ENCODE measurements around the gene ITGA8.
"Not testable (repeated sequence)": the region's sequence is repeated elsewhere in the genome, so short reads cannot be mapped to it uniquely, and the experiment has no call there.

ITGA8 gene

DNA sequence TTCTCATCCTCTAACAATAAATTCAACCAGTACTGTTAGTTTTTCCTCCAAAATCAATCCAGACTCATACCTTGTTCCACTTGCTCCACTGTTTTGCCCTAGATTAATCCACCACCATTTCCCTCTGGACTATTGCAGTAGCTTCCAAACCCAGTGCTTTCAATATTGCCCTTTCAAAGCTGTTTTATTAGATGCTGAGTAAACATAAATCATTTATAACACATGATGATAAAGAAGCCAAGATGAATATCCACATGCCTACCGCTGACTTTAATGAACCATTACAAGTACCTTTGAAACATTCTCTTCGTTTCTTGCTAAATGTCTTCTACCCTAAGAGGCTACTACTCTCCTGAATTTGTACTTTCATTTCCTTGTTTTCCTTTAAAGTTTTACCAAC, 174.5 kb downstream of the ITGA8 start:
- no peak for DNase-seq

DNA sequence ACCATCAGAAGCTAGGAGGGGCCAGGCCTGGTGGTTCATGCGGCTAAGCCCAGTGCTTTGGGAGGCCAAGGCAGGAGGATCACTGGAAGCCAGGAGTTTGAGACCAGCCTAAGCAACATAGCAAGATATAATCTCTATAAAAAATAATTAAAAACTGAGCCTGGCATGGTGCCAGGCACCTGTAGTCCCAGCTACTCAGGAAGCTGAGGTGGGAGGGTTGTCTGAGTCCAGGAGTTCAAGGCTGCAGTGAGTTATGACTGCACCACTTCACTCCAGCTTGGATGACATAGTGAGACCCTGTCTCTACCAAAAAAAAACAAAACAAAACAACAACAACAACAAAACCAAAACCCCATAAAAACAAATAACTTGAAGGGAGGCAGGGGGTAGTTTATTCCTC, 175.7 kb downstream of the ITGA8 start:
- no peak for DNase-seq

GRCh38 chr10:15542817-15543216, 176.9 kb downstream of the ITGA8 start:
- DNase-seq: no peak

- DNase-seq: no peak
These were observed 178.3 kb downstream of the ITGA8 start for GRCh38 chr10:15541376-15541775.

DNA sequence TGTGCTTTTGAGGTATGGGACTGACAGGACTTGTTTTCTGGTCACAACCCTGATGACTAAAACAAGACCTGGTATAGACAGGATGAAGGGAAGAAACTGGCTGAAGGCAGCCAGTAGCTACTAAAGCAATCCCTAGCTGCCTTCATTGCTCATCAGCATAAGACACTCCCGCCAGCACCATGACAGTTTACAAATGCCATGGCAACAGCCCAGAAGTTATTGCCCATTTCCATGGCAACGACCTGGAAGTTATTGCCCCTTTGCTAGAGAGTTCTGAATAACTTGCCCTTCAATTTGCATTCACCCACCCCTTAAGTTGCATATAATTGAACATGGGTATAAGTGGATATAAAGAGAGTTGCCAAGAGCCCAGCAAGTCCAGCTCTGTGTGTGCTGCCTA, 179.0 kb downstream of the ITGA8 start:
- no peak for DNase-seq

GRCh38 chr10:15539262-15539661, 180.5 kb downstream of the ITGA8 start:
- no peak for DNase-seq

DNA sequence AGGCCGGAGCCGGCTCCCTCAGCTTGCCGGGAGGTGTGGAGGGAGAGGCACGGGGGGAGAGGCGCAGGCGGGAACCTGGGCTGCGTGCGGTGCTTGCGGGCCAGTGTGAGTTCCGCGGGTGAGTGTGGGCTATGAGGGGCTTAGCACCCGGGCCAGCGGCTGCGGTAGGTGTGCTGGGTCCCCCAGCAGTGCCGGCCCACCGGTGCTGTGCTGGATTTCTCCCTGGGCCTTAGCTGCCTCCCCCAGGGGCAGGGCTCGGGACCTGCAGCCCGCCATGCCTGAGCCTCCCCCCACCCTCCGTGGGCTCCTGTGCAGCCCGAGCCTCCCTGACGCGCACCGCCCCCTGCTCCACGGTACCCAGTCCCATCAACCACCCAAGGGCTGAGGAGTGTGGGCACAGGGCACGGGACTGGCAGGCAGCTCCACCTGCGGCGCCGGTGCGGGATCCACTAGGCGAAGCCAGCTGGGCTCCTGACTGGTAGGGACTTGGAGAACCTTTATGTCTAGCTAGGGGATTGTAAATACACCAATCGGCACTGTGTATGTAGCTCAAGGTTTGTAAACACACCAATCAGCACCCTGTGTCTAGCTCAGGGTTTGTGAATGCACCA, 184.7 kb downstream of the ITGA8 start:
- not testable (repeated sequence) for DNase-seq

DNA sequence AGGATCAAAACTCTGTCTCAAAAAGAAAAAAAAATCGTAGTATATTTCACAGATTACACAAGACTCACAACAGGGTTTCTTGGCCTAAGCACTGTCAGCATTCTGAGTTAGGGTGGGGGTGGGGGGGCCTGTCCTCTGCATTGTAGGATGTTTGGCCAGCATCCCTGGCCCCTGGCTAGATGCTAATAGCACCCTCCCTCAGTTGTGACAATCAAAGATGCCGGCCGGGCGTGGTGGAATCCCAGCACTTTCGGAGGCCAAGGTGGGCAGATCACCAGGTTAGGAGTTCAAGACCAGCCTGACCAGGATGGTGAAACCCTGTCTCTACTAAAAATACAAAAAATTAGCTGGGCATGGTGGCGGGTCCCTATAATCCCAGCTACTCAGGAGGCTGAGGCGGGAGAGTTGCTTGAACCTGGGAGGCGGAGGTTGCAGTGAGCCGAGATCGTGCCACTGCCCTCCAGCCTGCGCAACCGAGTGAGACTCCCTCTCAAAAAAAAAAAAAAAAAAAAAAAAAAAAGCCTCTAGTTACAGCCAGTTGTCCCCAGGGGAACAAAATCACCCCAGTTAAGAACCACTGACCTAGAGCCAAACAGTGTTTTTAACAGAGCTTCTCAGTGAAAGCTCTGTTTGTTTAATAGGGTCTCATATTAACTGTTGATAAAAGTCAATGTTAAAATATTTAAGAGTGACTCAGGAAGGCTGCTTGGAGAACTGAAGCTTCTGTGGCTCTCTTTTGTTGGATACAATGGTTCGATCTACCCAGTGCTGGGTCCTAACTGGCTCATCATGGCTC, 187.6 kb downstream of the ITGA8 start:
- DNase-seq: no peak

DNA sequence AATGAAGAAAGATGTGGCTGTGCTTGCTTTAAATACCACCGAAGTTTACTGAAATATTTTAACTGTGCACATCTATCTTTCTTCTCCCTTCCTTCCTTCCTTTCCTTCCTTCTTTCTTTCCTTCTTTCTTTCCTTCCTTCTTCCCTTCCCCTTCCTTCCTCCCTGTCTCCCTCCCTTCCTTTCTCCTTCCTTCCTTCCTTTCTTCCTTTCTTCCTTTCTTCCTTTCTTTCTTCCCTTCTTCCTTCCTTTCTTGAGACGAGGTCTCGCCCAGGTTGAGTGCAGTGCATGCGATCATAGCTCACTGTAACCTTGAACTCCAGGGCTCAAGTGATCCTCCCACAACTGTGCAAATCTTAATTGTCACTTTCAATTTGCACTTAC, 190.9 kb downstream of the ITGA8 start:
- DNase-seq: no peak

DNA sequence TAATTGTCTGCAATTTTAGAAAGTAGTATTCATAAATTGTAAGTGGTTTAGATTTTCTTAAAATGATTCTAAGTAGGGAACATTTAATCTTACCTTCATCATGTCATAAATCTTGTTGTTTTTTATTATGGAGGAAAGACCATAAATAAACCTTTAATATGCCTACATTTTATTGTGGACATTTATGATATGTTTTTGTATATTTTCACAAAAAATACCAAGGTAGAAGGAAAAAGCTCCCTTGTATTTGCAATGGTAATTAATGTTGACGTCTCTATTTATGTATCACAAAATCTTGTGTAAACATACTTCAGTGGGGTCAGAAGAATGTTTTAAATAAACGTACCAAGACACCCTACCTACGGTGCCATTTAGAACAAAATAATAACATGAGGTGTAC, 193.0 kb downstream of the ITGA8 start:
- no peak for DNase-seq

DNA sequence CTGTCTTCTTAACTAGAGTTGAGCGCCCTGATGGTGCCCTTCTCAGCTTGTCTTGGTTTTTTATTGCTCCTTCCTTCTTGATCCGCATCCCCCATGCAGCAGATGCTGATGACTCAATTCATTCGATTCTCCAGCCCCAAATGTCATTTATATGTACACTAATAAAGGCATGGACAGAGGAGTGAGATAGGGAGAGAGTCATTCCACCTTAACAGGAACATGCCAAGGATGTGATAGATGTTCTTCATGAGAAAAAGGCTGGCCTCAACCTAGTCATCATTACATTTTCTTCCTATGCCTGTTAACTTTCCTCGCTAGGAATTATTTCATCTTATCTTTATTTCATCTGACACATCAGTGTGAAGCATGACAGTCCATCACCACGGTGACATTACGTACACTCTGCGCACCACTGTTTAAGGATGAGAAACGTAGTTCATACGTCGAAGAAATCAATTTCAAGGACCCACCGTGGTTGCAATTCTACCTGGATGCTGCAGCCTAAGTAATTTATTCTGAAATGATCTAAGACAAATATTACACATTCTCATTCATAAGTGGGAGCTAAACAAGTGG, 198.3 kb downstream of the ITGA8 start:
- no peak for DNase-seq

GRCh38 chr10:15518250-15518649, 201.5 kb downstream of the ITGA8 start:
- DNase-seq: no peak

DNA sequence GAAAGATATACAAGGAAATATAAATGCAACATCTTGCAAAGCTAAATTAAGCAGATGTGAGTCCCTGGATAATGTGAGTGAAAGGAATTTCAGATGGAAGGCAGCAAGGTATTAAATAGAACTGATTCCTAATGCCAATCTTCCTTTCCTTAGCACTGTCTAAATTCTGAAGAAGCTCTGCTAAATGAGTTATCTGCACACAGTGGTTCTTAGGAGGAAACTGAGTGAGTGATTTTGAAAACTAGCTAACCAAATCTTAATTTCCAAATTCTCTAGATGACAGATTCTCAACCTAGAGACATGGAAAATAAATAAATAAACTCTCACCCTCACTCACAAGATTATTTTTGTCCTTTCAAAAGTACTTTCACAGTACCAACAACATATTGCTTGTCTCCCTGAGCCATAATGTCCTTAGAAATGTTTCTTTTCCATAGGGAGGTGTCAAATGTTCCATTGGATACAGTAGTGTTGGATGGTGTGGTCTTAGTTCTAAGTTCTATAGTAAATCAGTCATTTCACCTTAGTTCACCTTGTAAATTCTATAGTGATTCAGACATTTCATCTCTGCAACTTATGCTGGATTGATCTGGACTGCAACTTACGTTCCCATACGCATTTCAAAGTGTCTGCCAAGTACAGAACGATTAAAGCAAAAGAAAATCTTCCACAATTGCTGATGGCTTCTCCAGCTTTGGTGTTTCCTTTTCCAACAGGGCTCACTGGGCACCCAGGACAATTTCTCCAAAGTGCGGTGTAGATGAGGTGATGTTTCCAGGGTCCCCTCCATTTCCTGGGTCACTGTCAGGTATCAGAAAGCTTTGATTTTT, 203.3 kb downstream of the ITGA8 start:
- DNase-seq: no peak

- peak; percentile 54 for DNase-seq
These were observed 204.5 kb downstream of the ITGA8 start for GRCh38 chr10:15515202-15515601.

GRCh38 chr10:15510963-15511362, 208.8 kb downstream of the ITGA8 start:
- no peak for DNase-seq

DNA sequence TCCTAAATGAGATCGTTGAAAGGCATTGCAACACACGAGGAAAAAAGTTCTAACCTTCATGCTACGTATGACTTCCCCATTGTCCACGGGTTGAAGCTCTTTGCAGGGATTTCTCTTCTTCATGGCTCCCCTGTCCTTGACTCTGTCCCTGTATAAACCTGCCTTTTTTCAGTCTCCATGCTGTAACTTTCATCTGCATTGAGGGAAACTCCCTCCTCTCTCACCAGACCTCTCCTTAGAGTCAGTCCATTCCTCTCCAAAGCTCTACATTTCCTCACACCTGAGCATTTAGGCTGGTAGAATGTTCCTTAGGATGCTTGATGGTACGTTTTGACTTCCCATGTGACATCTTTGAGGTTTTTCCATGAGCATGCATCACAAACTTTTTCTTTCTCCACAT, 214.4 kb downstream of the ITGA8 start:
- no peak for DNase-seq

GRCh38 chr10:15504101-15504840, 215.5 kb downstream of the ITGA8 start:
- no peak for DNase-seq

- DNase-seq: no peak
These were observed 224.7 kb downstream of the ITGA8 start for GRCh38 chr10:15494850-15495506.

- DNase-seq: no peak
These were observed 227.7 kb downstream of the ITGA8 start for GRCh38 chr10:15491856-15492642.

DNA sequence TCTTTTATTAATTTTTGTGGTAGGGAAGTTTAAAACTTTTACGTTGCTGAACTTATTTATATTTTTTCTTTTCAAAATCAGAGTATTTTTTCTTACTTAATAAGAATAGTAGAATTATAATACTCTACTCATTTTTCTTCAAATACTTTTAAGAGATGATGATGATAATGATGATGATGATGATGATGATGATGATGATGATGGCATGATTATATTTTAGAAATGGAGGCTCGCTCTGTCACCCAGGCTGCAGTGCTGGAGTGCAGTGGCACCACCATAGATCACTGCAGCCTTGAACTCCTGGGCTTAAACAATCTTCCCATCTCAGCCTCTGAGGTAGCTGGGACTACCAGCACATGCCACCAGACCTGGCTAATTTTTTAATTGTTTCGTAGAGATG, 230.3 kb downstream of the ITGA8 start:
- DNase-seq: no peak

- DNase-seq: no peak
These were observed 232.3 kb downstream of the ITGA8 start for GRCh38 chr10:15487376-15487775.
